ENCODE measurements around the gene MORN4.
A peak's percentile ranks its signal among the peaks of the same experiment; 100 is the strongest.
"Not testable (repeated sequence)": the region's sequence is repeated elsewhere in the genome, so short reads cannot be mapped to it uniquely, and the experiment has no call there.

Gene MORN4

DNA sequence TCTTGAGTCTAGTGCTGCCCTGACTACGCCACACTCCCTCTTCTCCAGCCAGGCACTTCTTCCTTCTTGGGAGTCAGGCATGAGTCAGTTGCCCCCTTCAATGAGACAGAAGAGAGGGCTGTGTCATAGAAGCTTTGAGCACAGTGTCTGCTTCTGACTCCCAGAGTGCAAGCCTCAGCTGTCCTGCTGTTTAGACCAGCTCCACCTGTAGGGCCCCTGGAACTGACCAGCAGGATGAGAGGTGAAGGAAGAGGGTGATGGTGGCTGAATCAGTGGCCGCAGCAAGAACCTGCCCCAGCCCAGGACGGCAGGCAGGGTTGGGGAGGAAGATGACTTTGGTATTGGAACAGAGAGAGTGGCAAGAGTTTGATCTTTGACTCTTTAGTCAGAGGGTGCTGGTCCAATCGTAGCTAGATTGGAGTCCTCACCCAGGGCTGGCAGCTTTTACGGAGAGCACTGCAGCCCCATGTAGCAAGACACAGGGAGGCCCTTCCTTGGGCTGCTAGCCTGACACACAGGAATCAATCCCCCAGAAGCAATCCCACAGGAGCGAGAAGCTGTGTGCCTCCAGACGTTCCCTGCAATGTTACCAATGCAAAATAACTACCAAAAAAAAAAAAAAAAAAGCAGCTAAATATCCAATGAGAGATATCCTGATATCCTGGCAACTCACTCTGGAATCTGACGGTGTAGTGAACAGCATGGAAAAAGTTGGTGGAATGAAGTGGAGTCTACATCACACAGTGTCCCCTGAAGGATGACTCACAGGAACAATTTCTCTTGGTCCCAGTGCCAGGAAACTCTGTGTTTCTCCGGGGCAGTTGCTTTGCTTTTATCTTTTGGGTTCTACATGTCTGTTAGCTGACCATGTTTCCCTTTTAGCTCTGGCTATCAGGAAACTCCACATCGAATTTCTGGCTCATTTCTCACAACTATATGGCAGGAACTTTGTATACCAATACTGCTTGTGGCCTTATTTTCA lies 36.9 kb downstream of the MORN4 start:
- no peak for DNase-seq

- DNase-seq, result no peak
Measured at GRCh38 chr10:97593421-97593820, 39.9 kb downstream of the MORN4 start.

- no peak for DNase-seq
Measured at GRCh38 chr10:97590748-97591495, 42.4 kb downstream of the MORN4 start.

DNA sequence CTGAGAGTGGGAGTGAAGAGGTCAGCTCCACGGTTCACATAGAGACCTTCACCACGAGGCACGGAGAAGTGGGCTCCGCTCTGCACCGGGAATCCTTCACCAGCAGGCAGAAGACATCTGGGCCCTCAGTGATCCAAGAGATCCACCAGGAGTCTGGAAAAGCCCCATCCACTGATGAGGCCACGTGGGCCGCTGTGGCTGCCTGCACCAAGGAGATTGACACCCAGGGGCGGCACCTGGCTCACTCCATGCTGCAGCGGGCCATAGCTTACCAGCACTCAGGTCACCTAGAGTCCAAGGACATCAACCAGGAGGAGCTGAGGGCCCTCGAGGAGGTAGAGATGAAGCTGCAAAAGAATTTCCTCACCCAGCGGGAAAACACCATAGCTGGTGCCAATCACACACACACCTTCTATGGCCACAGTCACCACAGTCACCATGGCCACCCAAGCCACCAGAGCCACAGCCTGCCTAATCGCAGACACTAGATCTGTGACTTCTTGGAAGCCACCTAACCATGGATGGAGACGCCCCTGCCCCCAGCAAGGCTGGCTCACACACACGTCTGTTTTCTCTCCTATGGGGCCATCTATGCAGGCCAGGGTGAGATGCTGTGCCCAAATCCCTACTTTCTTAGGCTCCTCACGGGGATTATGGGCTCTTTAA lies 43.1 kb downstream of the MORN4 start:
- DNase-seq, result peak; percentile 14 to 20

- DNase-seq, result no peak
Measured at GRCh38 chr10:97589479-97589878, 43.8 kb downstream of the MORN4 start, which contains the start of gene C10orf62. Gene C10orf62 (plus strand): TSS chr10:97589721. CDS start chr10:97589898, 177 bp downstream.

- no peak for DNase-seq
Measured at GRCh38 chr10:97587183-97587582, 46.1 kb downstream of the MORN4 start.

- no peak for DNase-seq
Measured at GRCh38 chr10:97585439-97585811, 47.9 kb downstream of the MORN4 start.

DNA sequence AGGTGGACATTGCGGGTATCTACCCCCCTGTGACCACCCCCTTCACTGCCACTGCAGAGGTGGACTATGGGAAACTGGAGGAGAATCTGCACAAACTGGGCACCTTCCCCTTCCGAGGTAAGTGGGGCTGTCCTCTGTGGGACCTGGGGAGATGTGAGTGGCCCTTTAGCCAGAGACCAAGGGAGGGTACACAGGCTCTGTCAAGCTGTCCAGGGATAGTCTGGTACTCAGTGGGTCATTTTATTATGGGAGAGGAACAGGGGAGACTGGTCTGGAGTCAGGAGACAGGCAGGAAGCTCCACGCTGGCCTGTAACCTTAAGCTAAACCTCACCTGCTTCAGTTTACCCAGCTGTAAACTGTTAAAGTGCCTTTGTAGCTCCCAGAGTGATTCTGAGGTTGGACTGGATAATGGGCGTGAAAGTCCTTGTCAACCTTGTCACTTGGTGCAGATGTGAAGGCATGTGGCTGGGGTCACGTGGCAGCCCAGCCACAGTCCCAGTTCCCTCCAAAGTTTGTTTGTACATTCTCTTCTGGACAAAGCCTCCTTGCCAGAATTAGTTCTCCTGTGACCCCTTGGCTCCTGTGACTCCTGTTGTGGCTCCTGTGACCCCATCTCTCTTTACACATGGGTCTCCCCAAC lies 48.4 kb downstream of the MORN4 start:
- no peak for DNase-seq

- DNase-seq, result no peak
Measured at GRCh38 chr10:97584060-97584797, 49.1 kb downstream of the MORN4 start, which contains the start of gene HOGA1. Gene HOGA1 (plus strand): TSS chr10:97584389. CDS start chr10:97584704, 315 bp downstream.

GRCh38 chr10:97583476-97583875 lies 49.8 kb downstream of the MORN4 start:
- DNase-seq, result no peak

GRCh38 chr10:97582169-97582568 lies 51.1 kb downstream of the MORN4 start:
- no peak for DNase-seq

- DNase-seq, result no peak
Measured at GRCh38 chr10:97580421-97581367, 52.6 kb downstream of the MORN4 start.

DNA sequence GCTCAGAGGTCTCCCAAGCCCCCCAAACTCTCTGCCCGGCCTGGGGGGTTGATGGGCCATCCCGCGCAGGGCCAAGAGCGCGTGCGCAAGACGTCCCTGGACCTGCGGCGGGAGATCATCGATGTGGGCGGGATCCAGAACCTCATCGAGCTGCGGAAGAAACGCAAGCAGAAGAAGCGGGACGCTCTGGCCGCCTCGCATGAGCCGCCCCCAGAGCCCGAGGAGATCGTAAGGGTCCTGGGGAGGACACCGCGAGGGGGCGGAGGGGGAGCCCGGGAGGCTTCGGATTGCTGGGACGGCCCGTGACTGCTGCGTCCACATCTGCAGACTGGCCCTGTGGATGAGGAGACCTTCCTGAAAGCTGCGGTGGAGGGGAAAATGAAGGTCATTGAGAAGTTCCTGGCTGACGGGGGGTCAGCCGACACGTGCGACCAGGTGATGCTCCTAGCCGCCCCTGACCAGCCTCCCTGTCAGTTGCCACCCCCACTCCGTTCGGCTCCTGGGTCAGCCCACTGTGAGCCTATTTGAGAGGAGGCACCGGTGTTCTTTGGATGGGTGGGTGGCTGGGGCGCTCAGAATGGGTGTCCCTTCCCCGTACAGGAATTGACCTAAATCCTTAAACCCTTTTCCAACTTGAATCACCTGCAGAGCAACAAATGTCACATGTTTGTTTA lies 55.0 kb downstream of the MORN4 start:
- DNase-seq, result no peak

DNA sequence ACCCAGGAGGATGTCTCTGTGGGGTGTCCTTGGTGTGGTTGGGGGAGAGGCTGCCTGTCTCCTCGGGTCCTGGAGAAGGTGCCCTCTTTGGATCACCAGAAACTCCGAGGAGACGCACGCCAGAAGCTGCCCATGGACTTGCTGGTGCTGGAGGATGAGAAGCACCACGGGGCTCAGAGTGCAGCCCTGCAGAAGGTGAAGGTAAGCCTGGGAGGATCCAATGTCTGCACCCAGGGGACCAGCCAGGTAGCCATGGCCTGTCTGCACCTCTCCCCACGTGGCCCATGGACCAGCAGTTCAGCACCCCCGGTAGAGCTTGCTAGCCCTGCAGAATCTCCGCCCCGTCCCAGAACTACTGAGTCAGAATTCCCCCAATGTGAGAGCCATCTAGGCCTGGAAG lies 55.6 kb downstream of the MORN4 start:
- no peak for DNase-seq

DNA sequence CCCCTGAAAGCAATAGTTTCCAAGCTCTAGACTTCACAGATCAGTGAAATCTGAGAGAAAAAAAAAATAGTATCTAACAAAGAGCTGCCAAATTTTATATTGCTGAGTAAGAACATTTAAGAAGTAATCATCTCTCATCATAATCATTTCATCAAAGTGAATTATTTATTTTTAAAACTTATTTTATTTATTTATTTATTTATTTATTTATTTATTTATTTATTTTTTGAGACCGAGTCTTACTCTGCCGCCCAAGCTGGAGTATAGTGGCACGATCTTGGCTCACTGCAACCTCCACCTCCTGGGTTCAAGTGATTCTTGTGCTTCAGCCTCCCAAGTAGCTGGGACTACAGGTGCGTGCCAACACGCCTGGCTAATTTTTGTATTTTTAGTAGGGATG lies 56.8 kb downstream of the MORN4 start:
- not testable (repeated sequence) for DNase-seq

- DNase-seq, result no peak
Measured at GRCh38 chr10:97575127-97575668, 58.1 kb downstream of the MORN4 start.

- no peak for DNase-seq
Measured at GRCh38 chr10:97574374-97575126, 58.8 kb downstream of the MORN4 start.

DNA sequence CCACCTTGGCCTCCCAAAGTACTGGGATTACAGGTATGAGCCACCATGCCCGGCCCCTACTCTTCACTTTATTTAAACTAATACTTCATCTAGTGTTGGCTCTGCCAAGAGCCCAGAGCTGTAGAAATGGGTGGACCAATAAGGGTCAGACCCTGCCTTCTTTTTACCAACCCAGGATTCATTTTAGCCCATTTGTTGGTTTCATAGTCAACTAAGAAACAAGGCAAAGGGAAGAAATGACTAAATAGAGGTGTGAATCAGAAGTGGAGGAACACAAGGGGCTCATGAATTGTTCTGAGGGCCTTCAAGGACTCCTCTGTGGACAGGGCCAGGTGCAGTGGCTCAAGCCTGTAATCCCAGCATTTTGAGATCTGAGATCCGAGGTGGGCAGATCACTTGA lies 59.6 kb downstream of the MORN4 start:
- DNase-seq, result no peak

GRCh38 chr10:97573021-97573420 lies 60.3 kb downstream of the MORN4 start:
- no peak for DNase-seq
